ENCODE results near the gene RPL36AL.

The RPL36AL gene

GRCh38 chr14:49654511-49654910, 34.1 kb upstream of the RPL36AL start:
- DNase-seq (ENCODE audit: low read depth in 1 of 2, low spot score in 1 of 2): no peak
- Histone ChIP-seq H3K27me3 (ENCODE audit: insufficient read depth, poor library complexity, severe bottlenecking) (no peaks in the 10 kb centered on the region), H3K4me3 (replicated peaks; ENCODE audit: insufficient read depth, low read length) (no peak overlapping the region), H3K27ac (replicated peaks) (no peak overlapping the region)
- TF ChIP-seq POLR2AphosphoS5 (IDR thresholded peaks at IDR 0.05; ENCODE audit: low read depth): no peak
- no peak for TF ChIP-seq GABPA (IDR thresholded peaks at IDR 0.05; ENCODE audit: low read depth)
- TF ChIP-seq CTCF (IDR thresholded peaks at IDR 0.05; ENCODE audit: insufficient read depth, low read length): no peak
- no peak for TF ChIP-seq SPI1 (IDR thresholded peaks at IDR 0.05; ENCODE audit: borderline replicate concordance, low read depth)

GRCh38 chr14:49653508-49653907, 33.1 kb upstream of the RPL36AL start:
- H3K27ac ChIP-seq (replicated peaks): no peak overlapping the region
- no peak for DNase-seq (ENCODE audit: low read depth in 1 of 2, low spot score in 1 of 2)
- no peak overlapping the region for H3K4me3 ChIP-seq (replicated peaks; ENCODE audit: insufficient read depth, low read length)
- TF ChIP-seq REST (IDR thresholded peaks at IDR 0.05; ENCODE audit: insufficient replicate concordance, low read depth) (no peak), CTCF (IDR thresholded peaks at IDR 0.05; ENCODE audit: insufficient read depth, low read length) (no peak), GABPA (IDR thresholded peaks at IDR 0.05; ENCODE audit: low read depth) (no peak), POLR2AphosphoS5 (IDR thresholded peaks at IDR 0.05; ENCODE audit: low read depth) (no peak), SPI1 (IDR thresholded peaks at IDR 0.05; ENCODE audit: borderline replicate concordance, low read depth) (no peak)
- H3K27me3 ChIP-seq (ENCODE audit: insufficient read depth, poor library complexity, severe bottlenecking): no peaks in the 10 kb centered on the region

- no peak for DNase-seq (ENCODE audit: low read depth in 1 of 2, low spot score in 1 of 2)
- H3K4me3 ChIP-seq (replicated peaks; ENCODE audit: insufficient read depth, low read length): no peak overlapping the region
- TF ChIP-seq CTCF (IDR thresholded peaks at IDR 0.05; ENCODE audit: insufficient read depth, low read length) (no peak), REST (IDR thresholded peaks at IDR 0.05; ENCODE audit: insufficient replicate concordance, low read depth) (no peak), SPI1 (IDR thresholded peaks at IDR 0.05; ENCODE audit: borderline replicate concordance, low read depth) (no peak), GABPA (IDR thresholded peaks at IDR 0.05; ENCODE audit: low read depth) (no peak), POLR2AphosphoS5 (IDR thresholded peaks at IDR 0.05; ENCODE audit: low read depth) (no peak)
- H3K27ac ChIP-seq (replicated peaks): no peak overlapping the region
- no peaks in the 10 kb centered on the region for H3K27me3 ChIP-seq (ENCODE audit: insufficient read depth, poor library complexity, severe bottlenecking)
Observed at GRCh38 chr14:49642163-49642562, 21.7 kb upstream of the RPL36AL start.

GRCh38 chr14:49641697-49642129, 21.3 kb upstream of the RPL36AL start:
- Histone ChIP-seq H3K27ac (replicated peaks) (no peak overlapping the region), H3K4me3 (replicated peaks; ENCODE audit: insufficient read depth, low read length) (no peak overlapping the region), H3K27me3 (ENCODE audit: insufficient read depth, poor library complexity, severe bottlenecking) (no peaks in the 10 kb centered on the region)
- TF ChIP-seq GABPA (IDR thresholded peaks at IDR 0.05; ENCODE audit: low read depth) (no peak), REST (IDR thresholded peaks at IDR 0.05; ENCODE audit: insufficient replicate concordance, low read depth) (no peak), CTCF (IDR thresholded peaks at IDR 0.05; ENCODE audit: insufficient read depth, low read length) (no peak), POLR2AphosphoS5 (IDR thresholded peaks at IDR 0.05; ENCODE audit: low read depth) (no peak; the same call in 1 of the 2 replicates), SPI1 (IDR thresholded peaks at IDR 0.05; ENCODE audit: borderline replicate concordance, low read depth) (no peak)
- DNase-seq (ENCODE audit: low read depth in 1 of 2, low spot score in 1 of 2): no peak
